ENCODE measurements around the gene ACAD8. TPM values are rescaled to one million over a fixed set of nuclear protein-coding genes. Genes with fewer than 3 reads are reported as not detected.

Gene ACAD8
- total and polyA plus RNA-seq, 10 donors, result 15.7 to 37.5 (median 27.2) TPM

GRCh38 chr11:134267461-134267860 lies 14.1 kb downstream of the ACAD8 start:
- TF ChIP-seq POLR2AphosphoS5 (IDR thresholded peaks at IDR 0.05) (no peak), POLR2A (IDR thresholded peaks at IDR 0.05) (no peak)
- peaks cover 0 to 30% (median 21%) of the 10 kb centered on the region in 6 donors for H3K36me3 ChIP-seq

DNA sequence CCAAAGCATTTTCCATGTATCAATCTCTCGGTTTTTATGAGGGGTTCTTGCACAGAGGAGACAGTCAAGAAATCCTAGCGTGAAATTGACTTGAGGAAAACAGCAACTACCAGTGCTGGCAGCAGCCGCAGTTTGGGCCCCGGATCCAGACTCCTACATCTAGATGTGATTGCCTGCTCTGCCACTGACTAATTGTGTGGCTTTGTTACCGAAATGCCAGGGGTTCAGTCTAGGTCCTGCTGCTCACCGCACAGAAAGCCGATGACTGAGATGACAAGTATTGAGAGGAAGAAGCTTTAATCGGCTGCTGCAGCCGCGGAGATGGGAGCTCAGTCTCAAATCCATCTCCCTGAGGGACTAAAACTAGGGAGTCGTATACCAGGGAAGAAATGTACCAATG lies 14.6 kb downstream of the ACAD8 start:
- no peak overlapping the region for H3K27ac ChIP-seq
- peaks cover 0 to 25% (median 0%) of the 10 kb centered on the region in 6 donors for H3K4me1 ChIP-seq
- TF ChIP-seq POLR2AphosphoS5 (IDR thresholded peaks at IDR 0.05) (no peak), POLR2A (IDR thresholded peaks at IDR 0.05) (no peak)
- TF ChIP-seq, protein P1, sequence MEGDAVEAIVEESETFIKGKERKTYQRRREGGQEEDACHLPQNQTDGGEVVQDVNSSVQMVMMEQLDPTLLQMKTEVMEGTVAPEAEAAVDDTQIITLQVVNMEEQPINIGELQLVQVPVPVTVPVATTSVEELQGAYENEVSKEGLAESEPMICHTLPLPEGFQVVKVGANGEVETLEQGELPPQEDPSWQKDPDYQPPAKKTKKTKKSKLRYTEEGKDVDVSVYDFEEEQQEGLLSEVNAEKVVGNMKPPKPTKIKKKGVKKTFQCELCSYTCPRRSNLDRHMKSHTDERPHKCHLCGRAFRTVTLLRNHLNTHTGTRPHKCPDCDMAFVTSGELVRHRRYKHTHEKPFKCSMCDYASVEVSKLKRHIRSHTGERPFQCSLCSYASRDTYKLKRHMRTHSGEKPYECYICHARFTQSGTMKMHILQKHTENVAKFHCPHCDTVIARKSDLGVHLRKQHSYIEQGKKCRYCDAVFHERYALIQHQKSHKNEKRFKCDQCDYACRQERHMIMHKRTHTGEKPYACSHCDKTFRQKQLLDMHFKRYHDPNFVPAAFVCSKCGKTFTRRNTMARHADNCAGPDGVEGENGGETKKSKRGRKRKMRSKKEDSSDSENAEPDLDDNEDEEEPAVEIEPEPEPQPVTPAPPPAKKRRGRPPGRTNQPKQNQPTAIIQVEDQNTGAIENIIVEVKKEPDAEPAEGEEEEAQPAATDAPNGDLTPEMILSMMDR (IDR thresholded peaks at IDR 0.05 in 8 of 11, conservative IDR thresholded peaks at IDR 0.05 in 3 of 11), result no peak
- intact Hi-C loops (cut with DNase I; ENCODE audit: low total_unique reads), result no loop called here
- WGBS, 5 donors, result 88 to 94% (median 92%) methylated on average over 11 of the region's 11 CpGs
- H3K36me3 ChIP-seq, result peaks cover 0 to 25% (median 16%) of the 10 kb centered on the region in 6 donors
- DNase-seq, result no peak
- no peak overlapping the region for H3K4me3 ChIP-seq
- H3K9me3 ChIP-seq, result no peaks in the 10 kb centered on the region
- peaks cover 0 to 37% (median 20%) of the 10 kb centered on the region in 7 donors for H3K27me3 ChIP-seq (replicated peaks in 1 of 7)

More at GRCh38 chr11:134267461-134267860, 14.1 kb downstream of the ACAD8 start:
- Histone ChIP-seq H3K4me3 (no peak overlapping the region), H3K27me3 (replicated peaks in 1 of 7) (peaks cover 0 to 32% (median 17%) of the 10 kb centered on the region in 7 donors), H3K4me1 (peaks cover 0 to 25% (median 0%) of the 10 kb centered on the region in 6 donors), H3K9me3 (no peaks in the 10 kb centered on the region), H3K27ac (no peak overlapping the region)
- no peak for DNase-seq
- intact Hi-C loops (cut with DNase I; ENCODE audit: low total_unique reads), result no loop called here
- WGBS, 5 donors, result 75 to 93% (median 92%) methylated on average over 5 of the region's 5 CpGs

DNA sequence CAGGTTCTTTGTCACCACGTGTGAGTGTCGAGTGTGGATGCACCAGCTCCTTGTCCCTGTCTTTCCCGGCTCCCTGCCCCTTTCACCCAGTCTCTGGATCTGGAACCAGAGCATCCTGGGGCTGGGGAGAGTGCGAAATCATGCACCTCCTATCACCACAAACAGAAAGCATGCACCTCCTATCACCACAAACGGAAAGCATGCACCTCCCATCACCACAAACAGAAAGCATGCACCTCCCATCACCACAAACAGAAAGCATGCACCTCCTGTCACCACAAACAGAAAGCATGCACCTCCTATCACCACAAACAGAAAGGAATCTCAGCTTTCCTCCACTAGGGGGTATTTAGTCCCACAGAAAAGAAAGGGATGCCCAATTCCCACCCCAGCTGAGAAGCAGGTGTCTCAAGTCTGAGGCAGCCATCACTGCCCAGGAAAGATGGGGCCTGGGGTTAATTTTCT lies 16.9 kb downstream of the ACAD8 start:
- H3K36me3 ChIP-seq, result peaks cover 0 to 3% (median 0%) of the 10 kb centered on the region in 6 donors

DNA sequence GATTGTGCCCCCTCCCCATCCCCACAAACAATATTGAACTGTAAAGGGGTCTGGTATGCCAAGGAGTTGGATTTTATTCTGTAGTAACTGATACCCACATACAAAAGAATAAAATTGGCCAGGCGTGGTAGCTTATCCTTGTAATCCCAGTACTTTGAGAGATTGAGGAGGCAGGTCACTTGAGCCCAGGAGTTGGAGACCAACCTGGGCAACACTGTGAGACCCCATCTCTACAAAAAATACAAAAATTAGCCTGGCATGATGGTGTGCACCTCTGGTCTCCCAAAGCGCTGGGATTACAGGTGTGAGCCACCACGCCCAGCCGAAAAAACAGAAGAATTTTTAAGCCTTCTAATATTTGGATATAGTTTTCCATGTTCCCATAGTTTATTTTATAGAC lies 18.6 kb downstream of the ACAD8 start:
- no peak for DNase-seq
- no peaks in the 10 kb centered on the region for H3K36me3 ChIP-seq
- H3K27ac ChIP-seq, result no peak overlapping the region
- no peaks in the 10 kb centered on the region for H3K9me3 ChIP-seq
- intact Hi-C loops (cut with DNase I; ENCODE audit: low total_unique reads), result no loop called here
- H3K4me1 ChIP-seq, result peaks cover 15 to 44% (median 21%) of the 10 kb centered on the region in 6 donors
- H3K4me3 ChIP-seq, result no peak overlapping the region
- 91 to 98% (median 93%) methylated on average over 4 of the region's 4 CpGs for WGBS, 5 donors
- peaks cover 0 to 77% (median 60%) of the 10 kb centered on the region in 7 donors for H3K27me3 ChIP-seq (replicated peaks in 1 of 7)
- TF ChIP-seq POLR2A (IDR thresholded peaks at IDR 0.05) (no peak), POLR2AphosphoS5 (IDR thresholded peaks at IDR 0.05) (no peak)
- TF ChIP-seq, protein P1 (IDR thresholded peaks at IDR 0.05 in 8 of 11, conservative IDR thresholded peaks at IDR 0.05 in 3 of 11), result no peak

More for the DNA sequence above, 16.9 kb downstream of the ACAD8 start:
- H3K9me3 ChIP-seq, result no peaks in the 10 kb centered on the region
- intact Hi-C loops (cut with DNase I; ENCODE audit: low total_unique reads), result no loop called here
- DNase-seq, result no peak
- no peak overlapping the region for H3K27ac ChIP-seq
- 35 to 39% (median 37%) methylated on average over 4 to 5 of the region's 5 CpGs for WGBS, 5 donors
- H3K4me1 ChIP-seq, result peaks cover 0 to 38% (median 4%) of the 10 kb centered on the region in 6 donors
- H3K27me3 ChIP-seq (replicated peaks in 1 of 7), result peaks cover 0 to 60% (median 43%) of the 10 kb centered on the region in 7 donors
- TF ChIP-seq, protein P1 (IDR thresholded peaks at IDR 0.05 in 8 of 11, conservative IDR thresholded peaks at IDR 0.05 in 3 of 11), result no peak
- TF ChIP-seq POLR2AphosphoS5 (IDR thresholded peaks at IDR 0.05), result no peak
- no peak overlapping the region for H3K4me3 ChIP-seq

Measured in spleen (tissue), 11 donors.